CD14-positive monocyte (primary cell): Measurements from ENCODE around the gene C17orf114.

Experiments used
- DNase-seq, 3 donors: peaks; one replicate each; pipeline ENCODE4 v3.0.0-alpha.2; 2011 to 2022
- H2AFZ ChIP-seq: 2 replicates; pipeline ENCODE4 v1.6.0; 2012; ENCODE audit warnings: mild to moderate bottlenecking, low read depth, low read length, inconsistent platforms; ENCODE audit not compliant: insufficient read depth, poor library complexity, severe bottlenecking
- H3K27ac ChIP-seq, 2 donors: 1 replicate in 1 of 2; 2 replicates in 1 of 2; pipeline ENCODE4 v1.5.1; 2012 to 2013; ENCODE audit warnings: low read length in 2 of 2, control low read depth in 1 of 2, inconsistent platforms in 1 of 2, low read depth in 1 of 2, mild to moderate bottlenecking in 1 of 2
- H3K27me3 ChIP-seq, 2 donors: one replicate each; pipeline versions ENCODE4 v1.6.0 to v1.6.1; 2011 to 2013; ENCODE audit warnings: low read length in 2 of 2; ENCODE audit not compliant: control insufficient read depth in 2 of 2, insufficient read depth in 2 of 2
- H3K36me3 ChIP-seq, 2 donors: replicated peaks in 1 of 2; 1 replicate in 1 of 2; 2 replicates in 1 of 2; pipeline versions ENCODE4 v1.5.1 to v1.6.1; 2012 to 2013; ENCODE audit warnings: low read length in 2 of 2, control low read depth in 1 of 2, inconsistent platforms in 1 of 2, mild to moderate bottlenecking in 1 of 2; ENCODE audit not compliant: insufficient read depth in 2 of 2, control insufficient read depth in 1 of 2
- H3K4me1 ChIP-seq, 2 donors: 1 replicate in 1 of 2; 2 replicates in 1 of 2; pipeline versions ENCODE4 v1.5.1 to v1.6.1; 2012 to 2013; ENCODE audit warnings: low read length in 2 of 2, control low read depth in 1 of 2, inconsistent platforms in 1 of 2, mild to moderate bottlenecking in 1 of 2, moderate library complexity in 1 of 2; ENCODE audit not compliant: insufficient read depth in 2 of 2, control insufficient read depth in 1 of 2
- H3K4me2 ChIP-seq: replicated peaks from 2 replicates; pipeline ENCODE3; 2012; ENCODE audit warnings: low read length, moderate library complexity, mild to moderate bottlenecking; ENCODE audit not compliant: poor library complexity, severe bottlenecking; ENCODE audit errors: extremely low read depth
- H3K4me3 ChIP-seq, 3 experiments: fragments of 200-600 bp in 1 of 3; sonication (generic) in 1 of 3; replicated peaks in 1 of 3; 1 replicate in 2 of 3; 2 replicates in 1 of 3; pipeline ENCODE4 v1.5.1; 2011 to 2013; ENCODE audit warnings: low read length in 3 of 3, mild to moderate bottlenecking in 3 of 3, control low read depth in 2 of 3, low read depth in 2 of 3, inconsistent platforms in 1 of 3, moderate library complexity in 1 of 3
- H3K79me2 ChIP-seq: 2 replicates; pipeline ENCODE4 v1.6.0; 2012; ENCODE audit warnings: mild to moderate bottlenecking, control low read depth, inconsistent platforms, low read length, moderate library complexity; ENCODE audit not compliant: insufficient read depth
- H3K9ac ChIP-seq: 2 replicates; pipeline ENCODE4 v1.6.0; 2017; ENCODE audit warnings: low read length, mild to moderate bottlenecking; ENCODE audit not compliant: insufficient read depth, poor library complexity, severe bottlenecking
- H3K9me3 ChIP-seq, 2 donors: replicated peaks in 1 of 2; 1 replicate in 1 of 2; 2 replicates in 1 of 2; pipeline versions ENCODE4 v1.5.1 to v1.6.1; 2012 to 2013; ENCODE audit warnings: low read length in 2 of 2, control low read depth in 1 of 2; ENCODE audit not compliant: control insufficient read depth in 1 of 2, insufficient read depth in 1 of 2
- H4K20me1 ChIP-seq: 2 replicates; pipeline ENCODE4 v1.6.0; 2012; ENCODE audit warnings: mild to moderate bottlenecking, low read length, control low read depth, moderate library complexity; ENCODE audit not compliant: insufficient read depth
- H3K27ac Mint-ChIP-seq, 7 donors: one replicate each; pipeline ENCODE4 v1.8.0; 2020; ENCODE audit warnings: mild to moderate bottlenecking in 7 of 7, mixed read lengths in 7 of 7, moderate library complexity in 6 of 7, inconsistent platforms in 2 of 7
- H3K27me3 Mint-ChIP-seq, 3 donors: one replicate each; pipeline ENCODE4 v1.8.0; 2021 to 2022; ENCODE audit warnings: low read depth in 3 of 3, mild to moderate bottlenecking in 3 of 3, mixed read lengths in 3 of 3, moderate library complexity in 3 of 3, inconsistent platforms in 1 of 3
- H3K36me3 Mint-ChIP-seq, 2 donors: one replicate each; pipeline ENCODE4 v1.8.0; 2020; ENCODE audit warnings: mixed read lengths in 2 of 2, inconsistent platforms in 1 of 2, mild to moderate bottlenecking in 1 of 2
- H3K4me1 Mint-ChIP-seq: one replicate; pipeline ENCODE4 v1.8.0; 2020; ENCODE audit warnings: mild to moderate bottlenecking, mixed read lengths
- H3K4me3 Mint-ChIP-seq, 2 donors: one replicate each; pipeline ENCODE4 v1.8.0; 2020; ENCODE audit warnings: mild to moderate bottlenecking in 2 of 2, mixed read lengths in 2 of 2, moderate library complexity in 1 of 2
- H3K9me3 Mint-ChIP-seq, 7 donors: one replicate each; pipeline ENCODE4 v1.8.0; 2020 to 2022; ENCODE audit warnings: mixed read lengths in 7 of 7, mild to moderate bottlenecking in 6 of 7, moderate library complexity in 6 of 7, inconsistent platforms in 2 of 7
- WGBS: methylation state at CpG from one replicate; pipeline ENCODE4 v1.1.5; 2013; ENCODE audit warnings: missing lambda C conversion rate; ENCODE audit not compliant: insufficient coverage; 5-methylcytosine and 5-hydroxymethylcytosine counted together
- intact Hi-C, 2 donors: fragments of 100-400 bp; cut with micrococcal nuclease; formaldehyde crosslinking; loops; one replicate each; pipeline versions ENCODE4 v1.15.0 to v1.15.1; 2023
- TF ChIP-seq, protein P1 (sequence below): fragments of 200-600 bp; IDR thresholded peaks from one replicate; pipeline ENCODE4 v1.8.0; 2022; ENCODE audit warnings: antibody characterized with exemption, mild to moderate bottlenecking

Gene C17orf114

DNA sequence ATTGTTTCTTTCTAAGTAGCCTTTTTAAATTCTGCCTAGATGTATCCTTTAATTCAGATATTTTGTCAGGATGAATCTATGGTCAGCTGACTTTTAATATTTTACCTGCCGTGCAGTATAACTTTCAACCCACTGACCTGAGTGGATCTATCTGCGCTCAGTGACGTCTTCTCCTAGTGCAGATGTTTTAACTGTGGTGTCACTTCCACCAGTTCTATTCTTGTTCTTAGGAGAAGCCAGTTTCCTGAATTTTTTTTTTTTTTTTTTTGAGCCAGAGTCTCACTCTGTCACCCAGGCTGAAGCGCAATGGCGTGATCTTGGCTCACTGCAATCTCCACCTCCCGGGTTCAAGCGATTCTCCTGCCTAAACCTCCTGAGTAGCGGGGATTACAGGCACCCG, 35.4 kb downstream of the C17orf114 start:
- Histone ChIP-seq H3K9ac (peak overlapping the region; percentile 66), H3K27me3 (no peaks in the 10 kb centered on the region), H3K27ac (peak overlapping the region; percentile 98), H3K79me2 (no peaks in the 10 kb centered on the region), H3K4me3 (peak overlapping the region in 1 of 3 experiments; percentile 29), H3K9me3 (no peaks in the 10 kb centered on the region), H4K20me1 (no peaks in the 10 kb centered on the region), H3K36me3 (no peaks in the 10 kb centered on the region), H3K4me1 (peaks cover 78 to 86% of the 10 kb centered on the region in 2 donors), H2AFZ (no peak overlapping the region), H3K4me2 (peak overlapping the region; percentile 44)
- TF ChIP-seq, protein P1, sequence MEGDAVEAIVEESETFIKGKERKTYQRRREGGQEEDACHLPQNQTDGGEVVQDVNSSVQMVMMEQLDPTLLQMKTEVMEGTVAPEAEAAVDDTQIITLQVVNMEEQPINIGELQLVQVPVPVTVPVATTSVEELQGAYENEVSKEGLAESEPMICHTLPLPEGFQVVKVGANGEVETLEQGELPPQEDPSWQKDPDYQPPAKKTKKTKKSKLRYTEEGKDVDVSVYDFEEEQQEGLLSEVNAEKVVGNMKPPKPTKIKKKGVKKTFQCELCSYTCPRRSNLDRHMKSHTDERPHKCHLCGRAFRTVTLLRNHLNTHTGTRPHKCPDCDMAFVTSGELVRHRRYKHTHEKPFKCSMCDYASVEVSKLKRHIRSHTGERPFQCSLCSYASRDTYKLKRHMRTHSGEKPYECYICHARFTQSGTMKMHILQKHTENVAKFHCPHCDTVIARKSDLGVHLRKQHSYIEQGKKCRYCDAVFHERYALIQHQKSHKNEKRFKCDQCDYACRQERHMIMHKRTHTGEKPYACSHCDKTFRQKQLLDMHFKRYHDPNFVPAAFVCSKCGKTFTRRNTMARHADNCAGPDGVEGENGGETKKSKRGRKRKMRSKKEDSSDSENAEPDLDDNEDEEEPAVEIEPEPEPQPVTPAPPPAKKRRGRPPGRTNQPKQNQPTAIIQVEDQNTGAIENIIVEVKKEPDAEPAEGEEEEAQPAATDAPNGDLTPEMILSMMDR = no peak
- peaks cover 0 to 4% (median 0%) of the 10 kb centered on the region in 7 donors for H3K9me3 Mint-ChIP-seq
- H3K27me3 Mint-ChIP-seq = peaks cover 2 to 8% (median 2%) of the 10 kb centered on the region in 3 donors
- peak; percentile 70 to 80 (median 76) for DNase-seq
- peaks cover 0 to 5% of the 10 kb centered on the region in 2 donors for H3K36me3 Mint-ChIP-seq
- no CpG with 5 or more reads among the region's 9 CpGs for WGBS
- intact Hi-C loops = loop anchor here (1.0 to 5.0 kb wide), 3 partner anchors 30 to 181 kb away; partner anchors contain the start of genes MED11 (in 1 of the 2) and PFN1 (in 1 of the 2)
- H3K4me1 Mint-ChIP-seq = peaks cover 62% of the 10 kb centered on the region
- H3K4me3 Mint-ChIP-seq = peak overlapping the region in 1 of 2 donors; percentile 51
- peak overlapping the region; percentile 98 to 99 (median 99) for H3K27ac Mint-ChIP-seq

GRCh38 chr17:4766201-4766600, 35.9 kb downstream of the C17orf114 start:
- Histone ChIP-seq H3K36me3 (no peaks in the 10 kb centered on the region), H3K4me1 (peaks cover 73 to 81% of the 10 kb centered on the region in 2 donors), H3K79me2 (no peaks in the 10 kb centered on the region), H3K9ac (peak overlapping the region; percentile 66), H3K27ac (peak overlapping the region; percentile 98), H3K4me2 (peak overlapping the region; percentile 44), H3K4me3 (no peak overlapping the region), H2AFZ (no peak overlapping the region), H3K9me3 (no peaks in the 10 kb centered on the region), H4K20me1 (no peaks in the 10 kb centered on the region), H3K27me3 (no peaks in the 10 kb centered on the region)
- Mint-ChIP-seq H3K36me3 (peaks cover 0 to 4% of the 10 kb centered on the region in 2 donors), H3K4me1 (peaks cover 58% of the 10 kb centered on the region), H3K27ac (peak overlapping the region; percentile 98 to 99 (median 99)), H3K27me3 (peaks cover 0 to 8% (median 2%) of the 10 kb centered on the region in 3 donors), H3K4me3 (peak overlapping the region in 1 of 2 donors; percentile 51), H3K9me3 (peaks cover 0 to 4% (median 0%) of the 10 kb centered on the region in 7 donors)
- intact Hi-C loops = loop anchor here (1.0 to 5.0 kb wide), 3 partner anchors 30 to 181 kb away; partner anchors contain the start of genes MED11 (in 1 of the 2) and PFN1 (in 1 of the 2)
- peak; percentile 88 to 96 (median 94) for DNase-seq
- no CpG with 5 or more reads among the region's 3 CpGs for WGBS
- TF ChIP-seq, protein P1 = no peak
